NCI-H2196 (cell line): ENCODE results near the gene SHROOM2.

Experiments
- DNase-seq: peaks from one replicate; lab custom pipeline; 2025; ENCODE audit not compliant: unreplicated experiment; lab: John Stamatoyannopoulos, UW

The SHROOM2 gene

GRCh38 chrX:9997041-9997440 lies 210.8 kb downstream of the SHROOM2 start:
- no peak for DNase-seq

DNA sequence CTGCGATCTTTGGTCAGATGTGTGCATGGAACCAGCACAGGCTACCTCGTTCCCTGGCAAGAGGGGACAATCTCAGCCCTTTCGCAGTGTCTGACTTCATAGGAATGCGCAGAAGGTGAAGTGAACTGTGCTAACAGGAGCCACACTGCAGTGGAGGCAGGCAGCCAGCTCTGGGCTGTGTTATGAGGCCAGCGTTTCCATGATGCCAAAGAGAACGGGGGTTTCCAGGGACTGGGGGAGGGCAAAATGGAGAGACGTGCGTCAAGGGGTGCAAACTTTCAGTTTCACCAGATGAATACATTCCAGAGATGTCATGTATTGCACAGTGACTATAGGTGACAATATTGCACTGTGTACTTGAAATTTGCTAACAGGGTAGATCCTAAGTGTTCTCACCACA lies 211.3 kb downstream of the SHROOM2 start:
- no peak for DNase-seq
